ENCODE measurements around the gene IGFLR1. TPM values are rescaled to one million over a fixed set of nuclear protein-coding genes. Genes with fewer than 3 reads are reported as not detected.

IGFLR1 gene
- total RNA-seq, 5 donors from 2014 or later (not counting 1 experiment from before 2014, with no cell fraction given): 54.7 to 123 (median 98.1) TPM

- Histone ChIP-seq H3K9me3 (no peaks in the 10 kb centered on the region), H3K4me3 (ENCODE audit: control insufficient read depth in 1 of 2, extremely low read depth in 1 of 2, low read length in 1 of 2) (no peak overlapping the region), H3K27me3 (replicated peaks in 1 of 2; ENCODE audit: control insufficient read depth in 2 of 2, extremely low read depth in 1 of 2, insufficient read depth in 2 of 2, low read length in 1 of 2) (no peaks in the 10 kb centered on the region), H3K27ac (ENCODE audit: low read length) (no peak overlapping the region), H3K4me1 (ENCODE audit: control insufficient read depth in 1 of 2, extremely low read depth in 1 of 2, insufficient read depth in 2 of 2, low read length in 2 of 2) (peaks cover 0 to 3% of the 10 kb centered on the region in 2 experiments), H3K36me3 (ENCODE audit: control insufficient read depth in 2 of 2, extremely low read depth in 1 of 2, insufficient read depth in 1 of 2, low read length in 1 of 2) (peaks cover 17 to 41% of the 10 kb centered on the region in 2 donors)
- H3K9me3 Mint-ChIP-seq: no peaks in the 10 kb centered on the region
- no peaks in the 10 kb centered on the region for H3K27me3 Mint-ChIP-seq
- CTCF ChIA-PET: no interaction called here
- peaks cover 18% of the 10 kb centered on the region for H3K36me3 Mint-ChIP-seq
- POLR2A ChIA-PET: no interaction called here
- DNase-seq (no peak), ATAC-seq (replicated peaks in 1 of 4) (no peak)
- H3K4me1 Mint-ChIP-seq: peaks cover under 1 to 9% (median 3%) of the 10 kb centered on the region in 3 donors
- H3K27ac Mint-ChIP-seq: no peak overlapping the region
- no peak overlapping the region for H3K4me3 Mint-ChIP-seq
- 99% methylated on average over 8 of the region's 17 CpGs for WGBS (ENCODE audit: insufficient coverage)
These were observed 22.4 kb upstream of the IGFLR1 start for GRCh38 chr19:35764432-35765315.

- POLR2A ChIA-PET: no interaction called here
- no peak overlapping the region for H3K27ac Mint-ChIP-seq
These were observed 18.6 kb upstream of the IGFLR1 start for GRCh38 chr19:35760711-35761349.

GRCh38 chr19:35759697-35760096 lies 17.4 kb upstream of the IGFLR1 start:
- Mint-ChIP-seq H3K36me3 (peaks cover 14% of the 10 kb centered on the region), H3K27ac (no peak overlapping the region)
- POLR2A ChIA-PET: no interaction called here

More at GRCh38 chr19:35760711-35761349, 18.6 kb upstream of the IGFLR1 start:
- Mint-ChIP-seq H3K27me3 (peaks cover 4 to 5% of the 10 kb centered on the region in 2 donors), H3K4me3 (no peak overlapping the region), H3K9me3 (no peaks in the 10 kb centered on the region), H3K4me1 (peaks cover 27 to 44% (median 29%) of the 10 kb centered on the region in 3 donors), H3K36me3 (peaks cover 18% of the 10 kb centered on the region)
- ATAC-seq (replicated peaks in 1 of 4) (no peak), DNase-seq (no peak)
- Histone ChIP-seq H3K4me3 (ENCODE audit: control insufficient read depth in 1 of 2, extremely low read depth in 1 of 2, low read length in 1 of 2) (no peak overlapping the region), H3K27me3 (replicated peaks in 1 of 2; ENCODE audit: control insufficient read depth in 2 of 2, extremely low read depth in 1 of 2, insufficient read depth in 2 of 2, low read length in 1 of 2) (peaks cover 0 to 15% of the 10 kb centered on the region in 2 experiments), H3K36me3 (ENCODE audit: control insufficient read depth in 2 of 2, extremely low read depth in 1 of 2, insufficient read depth in 1 of 2, low read length in 1 of 2) (peaks cover 17 to 37% of the 10 kb centered on the region in 2 donors), H3K27ac (ENCODE audit: low read length) (no peak overlapping the region), H3K9me3 (no peaks in the 10 kb centered on the region), H3K4me1 (ENCODE audit: control insufficient read depth in 1 of 2, extremely low read depth in 1 of 2, insufficient read depth in 2 of 2, low read length in 2 of 2) (peaks cover 18 to 36% of the 10 kb centered on the region in 2 experiments)
- 83% methylated on average over 1 of the region's 4 CpGs for WGBS (ENCODE audit: insufficient coverage)
- CTCF ChIA-PET: interaction anchor here in 1 of 2 donors (0.5 kb wide), 1 partner anchor 59 kb away, joined by 5 read pairs; no protein-coding TSS in a partner anchor

GRCh38 chr19:35757749-35758608 lies 15.7 kb upstream of the IGFLR1 start, which contains the start of gene PROSER3:
Gene PROSER3, plus strand, starts transcription at chr19:35758176. Its CDS starts 40 bp downstream, at chr19:35758216.
- H3K27me3 ChIP-seq (replicated peaks in 1 of 2; ENCODE audit: control insufficient read depth in 2 of 2, extremely low read depth in 1 of 2, insufficient read depth in 2 of 2, low read length in 1 of 2): peaks cover 0 to 18% of the 10 kb centered on the region in 2 experiments
- no peaks in the 10 kb centered on the region for H3K9me3 ChIP-seq
- H3K27ac ChIP-seq (ENCODE audit: low read length): peak within 1 kb of the TSS; percentile 87
- Mint-ChIP-seq H3K36me3 (peaks cover 23% of the 10 kb centered on the region), H3K27ac (peak within 1 kb of the TSS; percentile 91 to 95), H3K4me1 (peaks cover 32 to 51% (median 34%) of the 10 kb centered on the region in 3 donors), H3K9me3 (no peaks in the 10 kb centered on the region), H3K27me3 (peaks cover 7 to 10% of the 10 kb centered on the region in 2 donors), H3K4me3 (peak within 1 kb of the TSS; percentile 89 to 95 (median 93))
- H3K4me1 ChIP-seq (ENCODE audit: control insufficient read depth in 1 of 2, extremely low read depth in 1 of 2, insufficient read depth in 2 of 2, low read length in 2 of 2): peaks cover 20 to 43% of the 10 kb centered on the region in 2 experiments
- CTCF ChIA-PET: interaction anchor here in 1 of 2 donors (0.7 kb wide), 1 partner anchor 160 kb away, joined by 3 read pairs; no protein-coding TSS in a partner anchor
- peaks cover 15 to 34% of the 10 kb centered on the region in 2 donors for H3K36me3 ChIP-seq (ENCODE audit: control insufficient read depth in 2 of 2, extremely low read depth in 1 of 2, insufficient read depth in 1 of 2, low read length in 1 of 2)
- peak within 1 kb of the TSS; percentile 83 to 100 for H3K4me3 ChIP-seq (ENCODE audit: control insufficient read depth in 1 of 2, extremely low read depth in 1 of 2, low read length in 1 of 2)
- POLR2A ChIA-PET: no interaction called here
- ATAC-seq (replicated peaks in 1 of 4): peak; percentile 95 to 97 (median 96)
- WGBS (ENCODE audit: insufficient coverage): under 1% methylated on average over 44 of the region's 53 CpGs
- DNase-seq: peak; percentile 95 to 100 (median 98)

More at GRCh38 chr19:35759697-35760096, 17.4 kb upstream of the IGFLR1 start:
- Mint-ChIP-seq H3K4me1 (peaks cover 32 to 50% (median 33%) of the 10 kb centered on the region in 3 donors), H3K4me3 (peak overlapping the region in 2 of 3 donors; percentile 67 to 89), H3K27me3 (peaks cover 6 to 9% of the 10 kb centered on the region in 2 donors), H3K9me3 (no peaks in the 10 kb centered on the region)
- H3K4me1 ChIP-seq (ENCODE audit: control insufficient read depth in 1 of 2, extremely low read depth in 1 of 2, insufficient read depth in 2 of 2, low read length in 2 of 2): peaks cover 20 to 42% of the 10 kb centered on the region in 2 experiments
- H3K9me3 ChIP-seq: no peaks in the 10 kb centered on the region
- DNase-seq (no peak), ATAC-seq (replicated peaks in 1 of 4) (no peak)
- WGBS (ENCODE audit: insufficient coverage): 100% methylated on average over 1 of the region's 2 CpGs
- H3K27me3 ChIP-seq (replicated peaks in 1 of 2; ENCODE audit: control insufficient read depth in 2 of 2, extremely low read depth in 1 of 2, insufficient read depth in 2 of 2, low read length in 1 of 2): peaks cover 0 to 18% of the 10 kb centered on the region in 2 experiments
- CTCF ChIA-PET: no interaction called here
- no peak overlapping the region for H3K27ac ChIP-seq (ENCODE audit: low read length)
- peaks cover 13 to 28% of the 10 kb centered on the region in 2 donors for H3K36me3 ChIP-seq (ENCODE audit: control insufficient read depth in 2 of 2, extremely low read depth in 1 of 2, insufficient read depth in 1 of 2, low read length in 1 of 2)
- H3K4me3 ChIP-seq (ENCODE audit: control insufficient read depth in 1 of 2, extremely low read depth in 1 of 2, low read length in 1 of 2): no peak overlapping the region

- H3K9me3 Mint-ChIP-seq: no peaks in the 10 kb centered on the region
- Histone ChIP-seq H3K4me3 (ENCODE audit: control insufficient read depth in 1 of 2, extremely low read depth in 1 of 2, low read length in 1 of 2) (peak overlapping the region; percentile 74 to 83), H3K36me3 (ENCODE audit: control insufficient read depth in 2 of 2, extremely low read depth in 1 of 2, insufficient read depth in 1 of 2, low read length in 1 of 2) (peaks cover 15 to 39% of the 10 kb centered on the region in 2 donors), H3K27me3 (replicated peaks in 1 of 2; ENCODE audit: control insufficient read depth in 2 of 2, extremely low read depth in 1 of 2, insufficient read depth in 2 of 2, low read length in 1 of 2) (peaks cover 0 to 21% of the 10 kb centered on the region in 2 experiments), H3K9me3 (no peaks in the 10 kb centered on the region), H3K27ac (ENCODE audit: low read length) (peak overlapping the region; percentile 87), H3K4me1 (ENCODE audit: control insufficient read depth in 1 of 2, extremely low read depth in 1 of 2, insufficient read depth in 2 of 2, low read length in 2 of 2) (peaks cover 20 to 43% of the 10 kb centered on the region in 2 experiments)
- peaks cover 23% of the 10 kb centered on the region for H3K36me3 Mint-ChIP-seq
- ChIA-PET CTCF (interaction anchor here in 1 of 2 donors (0.7 kb wide), 1 partner anchor 159 kb away, joined by 3 read pairs; no protein-coding TSS in a partner anchor), POLR2A (no interaction called here)
- 23% methylated on average over 12 of the region's 19 CpGs for WGBS (ENCODE audit: insufficient coverage)
- ATAC-seq (replicated peaks in 1 of 4) (no peak), DNase-seq (no peak)
- H3K27ac Mint-ChIP-seq: peak overlapping the region in 1 of 2 donors; percentile 95
- H3K4me3 Mint-ChIP-seq: peak overlapping the region; percentile 89 to 95 (median 93)
- H3K4me1 Mint-ChIP-seq: peaks cover 32 to 51% (median 34%) of the 10 kb centered on the region in 3 donors
- peaks cover 7 to 10% of the 10 kb centered on the region in 2 donors for H3K27me3 Mint-ChIP-seq
These were observed 15.0 kb upstream of the IGFLR1 start for GRCh38 chr19:35757231-35757748.

All from T-cell (primary cell).